GM12874 (cell line): Measurements from ENCODE around the gene GAREM1.

Experiments
- TF ChIP-seq, protein P1 (sequence below): IDR thresholded peaks from 2 replicates; pipeline ENCODE4 v1.5.1; 2011; ENCODE audit warnings: low read depth, mild to moderate bottlenecking, control low read depth, low read length, moderate library complexity; ENCODE audit not compliant: insufficient read depth

GAREM1 gene

GRCh38 chr18:32422978-32423740 lies 47.5 kb downstream of the GAREM1 start:
- TF ChIP-seq, protein P1, sequence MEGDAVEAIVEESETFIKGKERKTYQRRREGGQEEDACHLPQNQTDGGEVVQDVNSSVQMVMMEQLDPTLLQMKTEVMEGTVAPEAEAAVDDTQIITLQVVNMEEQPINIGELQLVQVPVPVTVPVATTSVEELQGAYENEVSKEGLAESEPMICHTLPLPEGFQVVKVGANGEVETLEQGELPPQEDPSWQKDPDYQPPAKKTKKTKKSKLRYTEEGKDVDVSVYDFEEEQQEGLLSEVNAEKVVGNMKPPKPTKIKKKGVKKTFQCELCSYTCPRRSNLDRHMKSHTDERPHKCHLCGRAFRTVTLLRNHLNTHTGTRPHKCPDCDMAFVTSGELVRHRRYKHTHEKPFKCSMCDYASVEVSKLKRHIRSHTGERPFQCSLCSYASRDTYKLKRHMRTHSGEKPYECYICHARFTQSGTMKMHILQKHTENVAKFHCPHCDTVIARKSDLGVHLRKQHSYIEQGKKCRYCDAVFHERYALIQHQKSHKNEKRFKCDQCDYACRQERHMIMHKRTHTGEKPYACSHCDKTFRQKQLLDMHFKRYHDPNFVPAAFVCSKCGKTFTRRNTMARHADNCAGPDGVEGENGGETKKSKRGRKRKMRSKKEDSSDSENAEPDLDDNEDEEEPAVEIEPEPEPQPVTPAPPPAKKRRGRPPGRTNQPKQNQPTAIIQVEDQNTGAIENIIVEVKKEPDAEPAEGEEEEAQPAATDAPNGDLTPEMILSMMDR, result no peak

GRCh38 chr18:32422201-32422600 lies 48.5 kb downstream of the GAREM1 start:
- TF ChIP-seq, protein P1, result no peak

DNA sequence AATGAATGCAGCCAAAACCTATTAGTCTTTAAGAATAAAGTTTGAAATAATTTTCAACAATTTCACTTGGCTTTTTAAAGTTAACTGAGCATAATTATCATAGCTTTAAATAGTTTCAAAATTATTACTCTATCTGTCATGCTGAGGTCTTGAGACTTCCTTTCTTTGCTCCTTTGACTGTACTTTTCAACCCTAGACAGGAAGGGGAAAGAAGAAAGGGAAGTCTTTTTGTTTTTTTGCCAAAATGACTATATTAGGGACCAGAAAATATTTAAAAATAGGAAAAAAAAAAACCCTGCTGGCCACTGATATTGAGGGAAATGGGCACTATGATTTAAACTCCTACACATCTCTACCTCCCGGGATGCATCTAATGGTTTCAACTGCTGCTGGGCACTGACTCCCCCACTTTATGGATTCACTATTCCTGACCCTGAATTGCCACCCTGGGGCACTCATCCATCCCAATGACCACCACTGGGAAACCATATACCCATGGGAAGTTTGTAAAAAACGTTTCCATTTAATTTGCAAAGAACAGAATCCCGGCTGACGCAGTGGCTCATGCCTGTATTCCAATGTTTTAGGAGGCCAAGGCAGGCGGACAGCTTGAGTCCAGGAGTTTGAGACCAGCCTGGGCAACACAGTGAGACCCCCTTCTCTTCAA lies 50.5 kb downstream of the GAREM1 start:
- TF ChIP-seq, protein P1, result no peak

GRCh38 chr18:32418148-32418547 lies 52.5 kb downstream of the GAREM1 start:
- TF ChIP-seq, protein P1, result no peak

DNA sequence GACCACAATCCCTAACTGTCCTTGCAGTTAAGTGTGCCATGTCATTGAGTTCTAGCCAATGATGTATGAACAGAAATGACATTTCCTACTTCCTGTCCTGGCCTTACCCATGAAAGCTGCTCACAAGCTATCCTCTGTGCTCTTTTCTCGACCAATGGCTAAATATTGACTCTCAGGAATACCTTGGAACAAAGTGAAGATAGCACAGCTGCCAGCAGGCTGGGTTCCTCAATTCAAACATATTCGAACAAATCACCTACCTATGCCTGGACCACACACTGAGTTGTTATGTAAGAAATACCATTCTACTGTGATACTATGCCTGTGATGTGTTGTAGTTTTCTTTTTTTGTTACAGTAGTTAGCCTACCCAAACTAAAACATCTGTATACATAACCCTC lies 65.1 kb downstream of the GAREM1 start:
- TF ChIP-seq, protein P1, result no peak

DNA sequence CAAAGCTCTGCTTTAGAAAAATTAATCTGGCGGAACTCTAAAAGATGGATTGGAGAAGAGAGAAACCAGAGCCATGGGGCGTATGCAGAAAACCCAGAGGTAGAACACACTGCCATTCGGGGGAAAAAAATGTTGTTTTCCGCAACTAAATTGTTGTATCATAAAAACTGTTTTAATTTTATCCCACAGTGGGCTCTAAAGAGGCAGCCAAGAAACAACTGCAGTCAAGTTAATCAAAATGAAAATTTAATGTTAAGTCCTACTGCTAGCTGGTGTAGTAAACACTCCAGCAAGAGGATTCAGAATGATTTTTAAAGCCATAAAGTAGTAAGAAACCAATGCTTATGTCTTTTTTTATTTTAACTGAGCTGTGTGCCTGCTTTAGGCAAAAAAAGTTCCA lies 69.1 kb downstream of the GAREM1 start:
- TF ChIP-seq, protein P1, result no peak

GRCh38 chr18:32393407-32393806 lies 77.3 kb downstream of the GAREM1 start:
- TF ChIP-seq, protein P1, result no peak
